IgD-negative memory B cell (primary cell): Measurements from ENCODE around the gene CEP192. TPM values are rescaled to one million over a fixed set of nuclear protein-coding genes. Genes with fewer than 3 reads are reported as not detected.
A peak's percentile ranks its signal among the peaks of the same experiment; 100 is the strongest.

Source experiments
- H3K27ac Mint-ChIP-seq, 3 donors: one replicate each; pipeline ENCODE4 v1.8.0; 2020 to 2022; ENCODE audit warnings: mild to moderate bottlenecking in 3 of 3, mixed read lengths in 3 of 3, moderate library complexity in 1 of 3
- H3K27me3 Mint-ChIP-seq: one replicate; pipeline ENCODE4 v1.8.0; 2021; ENCODE audit warnings: mixed read lengths
- H3K36me3 Mint-ChIP-seq: one replicate; pipeline ENCODE4 v1.8.0; 2020; ENCODE audit warnings: mild to moderate bottlenecking, mixed read lengths
- H3K4me1 Mint-ChIP-seq, 3 donors: one replicate each; pipeline ENCODE4 v1.8.0; 2020 to 2022; ENCODE audit warnings: mixed read lengths in 3 of 3, mild to moderate bottlenecking in 1 of 3
- H3K4me3 Mint-ChIP-seq, 4 donors: one replicate each; pipeline ENCODE4 v1.8.0; 2020 to 2022; ENCODE audit warnings: mild to moderate bottlenecking in 4 of 4, mixed read lengths in 4 of 4, moderate library complexity in 3 of 4
- H3K9me3 Mint-ChIP-seq, 3 donors: one replicate each; pipeline ENCODE4 v1.8.0; 2020 to 2021; ENCODE audit warnings: mixed read lengths in 3 of 3, mild to moderate bottlenecking in 1 of 3
- polyA plus RNA-seq: library from polyadenylated mRNA; unstranded; fragments of 300-500 nt; fragmentation: Illumina TruSeq; gene quantifications from one replicate; pipeline ENCODE4 v1.2.3, GENCODE V29; 2021

Gene CEP192
- polyA plus RNA-seq, 1 donor from 2014 or later: 8.7 TPM

DNA sequence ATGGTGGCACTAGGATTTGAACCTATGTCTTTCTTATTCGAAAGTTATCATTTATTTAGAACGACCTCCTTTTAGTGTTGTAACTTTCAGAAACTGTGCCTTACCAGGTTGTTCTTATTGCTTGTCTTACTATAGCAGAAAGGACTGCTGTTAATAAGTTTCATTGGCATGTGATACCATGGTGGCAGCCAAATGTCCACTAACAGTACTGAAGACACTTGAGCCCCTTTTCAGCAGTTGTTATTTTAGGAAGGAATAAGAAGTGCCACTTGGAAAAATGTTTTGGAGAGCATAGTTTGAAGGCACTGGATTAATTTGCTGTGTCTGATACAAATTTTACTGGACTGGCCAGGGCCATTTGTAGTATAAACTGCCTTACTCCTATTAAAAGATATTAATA is 37.7 kb downstream of the CEP192 start:
- no peaks in the 10 kb centered on the region for H3K27me3 Mint-ChIP-seq
- H3K4me1 Mint-ChIP-seq: peaks cover 0 to 7% (median 5%) of the 10 kb centered on the region in 3 donors
- no peaks in the 10 kb centered on the region for H3K9me3 Mint-ChIP-seq
- H3K36me3 Mint-ChIP-seq: peaks cover 28% of the 10 kb centered on the region
- H3K27ac Mint-ChIP-seq: no peak overlapping the region
- H3K4me3 Mint-ChIP-seq: no peak overlapping the region

- Mint-ChIP-seq H3K4me1 (peaks cover 0 to 3% (median 0%) of the 10 kb centered on the region in 3 donors), H3K9me3 (no peaks in the 10 kb centered on the region), H3K4me3 (peak overlapping the region in 1 of 4 donors; percentile 20), H3K27me3 (no peaks in the 10 kb centered on the region), H3K27ac (no peak overlapping the region), H3K36me3 (peaks cover 24% of the 10 kb centered on the region)
Observed at GRCh38 chr18:13032173-13032572, 41.0 kb downstream of the CEP192 start.

GRCh38 chr18:13035249-13035914 is 44.2 kb downstream of the CEP192 start:
- Mint-ChIP-seq H3K27me3 (no peaks in the 10 kb centered on the region), H3K4me3 (no peak overlapping the region), H3K36me3 (peaks cover 26% of the 10 kb centered on the region), H3K27ac (peak overlapping the region in 1 of 3 donors; percentile 68), H3K9me3 (no peaks in the 10 kb centered on the region), H3K4me1 (peaks cover 0 to 3% (median 0%) of the 10 kb centered on the region in 3 donors)

- peaks cover 0 to 3% (median 0%) of the 10 kb centered on the region in 3 donors for H3K4me1 Mint-ChIP-seq
- H3K36me3 Mint-ChIP-seq: peaks cover 24% of the 10 kb centered on the region
- H3K9me3 Mint-ChIP-seq: peaks cover 0 to 3% (median 0%) of the 10 kb centered on the region in 3 donors
- peak overlapping the region in 1 of 3 donors; percentile 29 for H3K27ac Mint-ChIP-seq
- no peaks in the 10 kb centered on the region for H3K27me3 Mint-ChIP-seq
- H3K4me3 Mint-ChIP-seq: no peak overlapping the region
Observed at GRCh38 chr18:13036622-13037320, 45.6 kb downstream of the CEP192 start.

- no peaks in the 10 kb centered on the region for H3K27me3 Mint-ChIP-seq
- no peak overlapping the region for H3K4me3 Mint-ChIP-seq
- no peaks in the 10 kb centered on the region for H3K4me1 Mint-ChIP-seq
- H3K9me3 Mint-ChIP-seq: peaks cover 0 to 5% (median 0%) of the 10 kb centered on the region in 3 donors
- no peak overlapping the region for H3K27ac Mint-ChIP-seq
- peaks cover 23% of the 10 kb centered on the region for H3K36me3 Mint-ChIP-seq
Observed at GRCh38 chr18:13039806-13040205, 48.6 kb downstream of the CEP192 start.

- no peak overlapping the region for H3K4me3 Mint-ChIP-seq
- H3K4me1 Mint-ChIP-seq: no peaks in the 10 kb centered on the region
- H3K27me3 Mint-ChIP-seq: no peaks in the 10 kb centered on the region
- peaks cover 0 to 5% (median 0%) of the 10 kb centered on the region in 3 donors for H3K9me3 Mint-ChIP-seq
- peaks cover 25% of the 10 kb centered on the region for H3K36me3 Mint-ChIP-seq
- peak overlapping the region in 1 of 3 donors; percentile 1 for H3K27ac Mint-ChIP-seq
Observed at GRCh38 chr18:13043066-13043465, 51.9 kb downstream of the CEP192 start.

GRCh38 chr18:13048061-13048595 is 57.0 kb downstream of the CEP192 start:
- Mint-ChIP-seq H3K27me3 (no peaks in the 10 kb centered on the region), H3K36me3 (peaks cover 14% of the 10 kb centered on the region), H3K27ac (peak overlapping the region in 1 of 3 donors; percentile 42), H3K9me3 (no peaks in the 10 kb centered on the region), H3K4me3 (no peak overlapping the region), H3K4me1 (peaks cover 8 to 15% (median 13%) of the 10 kb centered on the region in 3 donors)

DNA sequence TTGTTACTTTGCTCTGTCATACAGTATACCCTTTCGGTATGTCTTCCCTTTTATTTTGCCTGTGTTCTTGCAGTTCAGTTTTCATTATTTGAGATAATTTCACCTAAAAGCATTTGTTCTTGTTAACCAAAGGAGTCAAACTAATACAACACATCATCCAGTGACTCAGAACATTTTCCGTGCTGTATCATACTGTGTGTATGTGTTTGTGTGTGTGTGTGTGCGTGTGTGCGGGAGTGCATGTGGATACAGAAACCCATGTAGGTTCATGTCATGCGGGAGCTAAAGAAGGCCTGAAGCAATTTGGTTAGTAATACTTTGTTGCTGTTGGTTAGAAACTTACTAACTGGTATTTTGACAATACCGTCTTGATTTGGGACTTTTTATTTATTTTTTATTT is 60.0 kb downstream of the CEP192 start:
- H3K27me3 Mint-ChIP-seq: no peaks in the 10 kb centered on the region
- peaks cover 6% of the 10 kb centered on the region for H3K36me3 Mint-ChIP-seq
- no peaks in the 10 kb centered on the region for H3K9me3 Mint-ChIP-seq
- no peak overlapping the region for H3K4me3 Mint-ChIP-seq
- peaks cover 8 to 15% (median 14%) of the 10 kb centered on the region in 3 donors for H3K4me1 Mint-ChIP-seq
- H3K27ac Mint-ChIP-seq: peak overlapping the region in 2 of 3 donors; percentile 16 to 28

DNA sequence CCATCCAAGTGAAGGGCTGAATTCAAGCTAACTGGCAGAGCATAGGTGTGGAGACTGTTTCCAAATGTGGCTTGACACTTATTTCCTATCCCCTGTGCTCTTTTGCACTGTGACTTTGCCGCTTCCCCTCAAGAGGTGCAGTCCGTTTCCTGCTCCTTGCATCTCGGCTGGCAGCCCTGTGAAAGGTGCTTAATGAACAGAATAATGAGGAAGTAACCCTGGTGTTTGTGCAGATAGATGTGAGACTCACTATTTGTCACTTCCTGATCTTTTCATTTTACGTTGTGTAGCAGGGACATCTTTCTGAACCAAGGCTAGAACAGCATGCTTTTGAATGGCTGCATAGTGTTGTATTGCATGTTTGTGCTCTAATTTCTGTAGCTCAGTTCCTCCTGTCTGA is 60.8 kb downstream of the CEP192 start:
- H3K4me3 Mint-ChIP-seq: peak overlapping the region in 3 of 4 donors; percentile 23 to 81 (median 77)
- H3K36me3 Mint-ChIP-seq: peaks cover 6% of the 10 kb centered on the region
- peak overlapping the region; percentile 5 to 81 (median 28) for H3K27ac Mint-ChIP-seq
- H3K4me1 Mint-ChIP-seq: peaks cover 8 to 15% (median 14%) of the 10 kb centered on the region in 3 donors
- no peaks in the 10 kb centered on the region for H3K9me3 Mint-ChIP-seq
- H3K27me3 Mint-ChIP-seq: no peaks in the 10 kb centered on the region

- H3K4me1 Mint-ChIP-seq: peaks cover 8 to 14% (median 10%) of the 10 kb centered on the region in 3 donors
- H3K27me3 Mint-ChIP-seq: no peaks in the 10 kb centered on the region
- no peak overlapping the region for H3K4me3 Mint-ChIP-seq
- no peaks in the 10 kb centered on the region for H3K9me3 Mint-ChIP-seq
- H3K27ac Mint-ChIP-seq: peak overlapping the region in 1 of 3 donors; percentile 45
- peaks cover 6% of the 10 kb centered on the region for H3K36me3 Mint-ChIP-seq
Observed at GRCh38 chr18:13054336-13054735, 63.2 kb downstream of the CEP192 start.

DNA sequence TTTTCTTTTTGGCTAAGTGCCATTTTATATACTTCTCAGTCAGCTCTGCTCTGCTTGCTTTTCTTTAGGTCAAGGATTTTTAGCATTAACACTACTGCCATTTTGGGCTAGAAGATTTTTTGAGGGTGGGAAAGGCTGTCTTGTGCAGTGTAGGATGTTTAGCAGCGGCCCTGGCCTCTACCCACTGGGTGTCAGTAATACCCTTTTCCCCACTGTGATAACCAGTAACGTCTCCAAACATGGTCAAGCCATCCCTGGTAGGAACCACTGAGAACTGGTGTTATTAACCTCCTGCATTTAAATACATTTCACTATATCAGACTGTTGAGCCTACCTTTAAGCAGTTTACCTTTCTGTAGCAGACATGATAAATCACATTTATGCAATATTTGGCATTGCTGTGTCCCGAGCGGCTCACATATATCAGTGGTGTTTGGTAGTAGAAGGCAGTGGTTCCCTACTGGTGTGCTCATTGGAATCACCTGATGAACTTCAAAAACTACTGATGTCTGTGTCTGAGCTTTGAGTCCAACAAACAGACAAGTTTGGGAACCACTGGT is 70.5 kb downstream of the CEP192 start:
- H3K9me3 Mint-ChIP-seq: peaks cover 0 to 1% (median 0%) of the 10 kb centered on the region in 3 donors
- H3K4me3 Mint-ChIP-seq: no peak overlapping the region
- peaks cover 20% of the 10 kb centered on the region for H3K36me3 Mint-ChIP-seq
- H3K4me1 Mint-ChIP-seq: peaks cover 12 to 16% (median 14%) of the 10 kb centered on the region in 3 donors
- H3K27me3 Mint-ChIP-seq: no peaks in the 10 kb centered on the region
- no peak overlapping the region for H3K27ac Mint-ChIP-seq

GRCh38 chr18:13067124-13067523 is 76.0 kb downstream of the CEP192 start:
- Mint-ChIP-seq H3K27ac (peak overlapping the region in 2 of 3 donors; percentile 25 to 34), H3K27me3 (no peaks in the 10 kb centered on the region), H3K4me1 (peaks cover 18 to 19% (median 19%) of the 10 kb centered on the region in 3 donors), H3K9me3 (peaks cover 0 to 1% (median 0%) of the 10 kb centered on the region in 3 donors), H3K36me3 (peaks cover 22% of the 10 kb centered on the region), H3K4me3 (peak overlapping the region in 1 of 4 donors; percentile 70)

DNA sequence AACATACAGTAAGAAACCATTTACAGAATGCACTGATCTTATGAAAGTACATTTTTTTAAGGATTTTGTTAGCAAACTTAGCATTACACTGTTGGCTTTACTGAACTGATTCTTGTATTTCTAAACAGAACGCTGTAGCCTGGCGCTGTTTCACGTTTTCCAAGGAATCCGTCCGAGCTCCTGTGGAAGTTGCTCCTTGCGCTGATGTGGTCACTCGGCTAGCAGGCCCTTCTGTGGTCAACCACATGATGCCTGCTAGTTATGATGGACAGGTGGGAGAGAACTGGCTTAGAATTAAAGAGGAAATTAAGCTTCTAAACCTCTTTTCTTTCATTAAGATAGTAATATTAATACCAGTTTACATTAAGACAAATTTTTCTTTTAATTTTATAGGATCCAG is 76.8 kb downstream of the CEP192 start:
- H3K27ac Mint-ChIP-seq: peak overlapping the region in 1 of 3 donors; percentile 19

DNA sequence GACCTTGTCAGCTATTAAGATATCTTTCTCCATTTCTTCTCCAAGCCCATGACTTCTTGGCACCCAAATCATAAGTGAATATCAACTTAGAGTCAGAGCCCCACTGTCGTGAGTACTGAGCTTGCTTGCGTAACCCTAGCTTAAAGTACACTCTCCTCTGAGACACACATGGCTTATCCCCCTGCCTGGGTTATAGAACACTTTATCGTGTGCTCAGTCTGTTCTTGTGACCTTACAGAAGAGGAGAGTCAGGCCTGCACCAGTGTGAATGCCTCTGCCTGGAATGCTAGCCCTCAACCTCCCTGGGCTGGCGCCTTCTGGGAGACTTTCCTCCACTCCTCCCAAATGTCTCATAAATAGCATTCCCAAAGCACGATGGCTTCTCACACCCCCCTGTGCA is 79.3 kb downstream of the CEP192 start:
- H3K27me3 Mint-ChIP-seq: no peaks in the 10 kb centered on the region
- no peak overlapping the region for H3K4me3 Mint-ChIP-seq
- H3K4me1 Mint-ChIP-seq: peaks cover 9 to 16% (median 13%) of the 10 kb centered on the region in 3 donors
- H3K27ac Mint-ChIP-seq: no peak overlapping the region
- H3K36me3 Mint-ChIP-seq: peaks cover 8% of the 10 kb centered on the region
- H3K9me3 Mint-ChIP-seq: no peaks in the 10 kb centered on the region

More for the DNA sequence above, 76.8 kb downstream of the CEP192 start:
- Mint-ChIP-seq H3K27me3 (no peaks in the 10 kb centered on the region), H3K36me3 (peaks cover 19% of the 10 kb centered on the region), H3K4me1 (peaks cover 15 to 19% (median 17%) of the 10 kb centered on the region in 3 donors), H3K9me3 (peaks cover 0 to 1% (median 0%) of the 10 kb centered on the region in 3 donors), H3K4me3 (no peak overlapping the region)

DNA sequence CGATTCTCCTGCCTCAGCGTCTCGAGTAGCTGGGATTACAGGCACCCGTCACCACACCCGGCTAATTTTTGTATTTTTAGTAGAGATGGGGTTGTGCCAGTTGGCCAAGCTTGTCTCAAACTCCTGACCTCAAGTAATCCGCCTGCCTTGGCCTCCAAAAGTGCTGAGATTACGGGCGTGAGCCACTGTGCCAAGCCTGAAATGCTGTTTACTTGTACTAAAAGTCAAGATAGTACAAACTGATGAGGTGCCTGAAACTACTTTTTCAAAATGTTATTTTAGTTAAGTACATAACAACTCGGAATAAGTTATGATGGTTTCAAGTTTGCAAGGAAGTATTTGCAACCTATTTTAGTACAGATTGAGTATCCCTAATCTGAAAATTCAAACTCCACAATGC is 85.7 kb downstream of the CEP192 start:
- peaks cover 0 to 5% (median 2%) of the 10 kb centered on the region in 3 donors for H3K4me1 Mint-ChIP-seq
- H3K27ac Mint-ChIP-seq: no peak overlapping the region
- peaks cover 31% of the 10 kb centered on the region for H3K36me3 Mint-ChIP-seq
- H3K9me3 Mint-ChIP-seq: no peaks in the 10 kb centered on the region
- H3K27me3 Mint-ChIP-seq: no peaks in the 10 kb centered on the region
- no peak overlapping the region for H3K4me3 Mint-ChIP-seq
